ENCODE measurements around the gene TMEM91.
A peak's percentile ranks its signal among the peaks of the same experiment; 100 is the strongest.

The TMEM91 gene

GRCh38 chr19:41350735-41351338 is 25.5 kb upstream of the TMEM91 start:
- Histone ChIP-seq H3K9me2 (ENCODE audit: low read depth, low read length) (no peaks in the 10 kb centered on the region), H3K27ac (ENCODE audit: low read depth, low read length, poor library complexity, severe bottlenecking) (peak overlapping the region; percentile 65), H3K79me2 (ENCODE audit: insufficient read depth, low read length) (peaks cover 14% of the 10 kb centered on the region), H3K9me3 (ENCODE audit: low read length) (no peaks in the 10 kb centered on the region), H3F3A (ENCODE audit: insufficient read depth, low read length) (no peaks in the 10 kb centered on the region), H2AFZ (ENCODE audit: low read length) (no peak overlapping the region), H3K4me2 (ENCODE audit: low read length) (peak overlapping the region; percentile 90), H3K9ac (ENCODE audit: low read length) (peak overlapping the region; percentile 98), H3K4me1 (ENCODE audit: insufficient read depth, low read length, severe bottlenecking) (peaks cover 22% of the 10 kb centered on the region), H3K36me3 (ENCODE audit: insufficient read depth, low read length) (peaks cover 13% of the 10 kb centered on the region), H3K4me3 (ENCODE audit: low read depth, low read length, poor library complexity, severe bottlenecking) (peak overlapping the region; percentile 98), H3K27me3 (ENCODE audit: insufficient read depth, low read length) (no peaks in the 10 kb centered on the region), H4K20me1 (ENCODE audit: insufficient read depth, low read length) (no peaks in the 10 kb centered on the region)
- TF ChIP-seq CTCF (IDR thresholded peaks at IDR 0.05; ENCODE audit: low read length): no peak
- TF ChIP-seq EZH2 (IDR thresholded peaks at IDR 0.05; ENCODE audit: borderline replicate concordance, low read length): no peak

GRCh38 chr19:41351339-41352245 is 24.7 kb upstream of the TMEM91 start:
- peak overlapping the region; percentile 90 for H3K4me2 ChIP-seq (ENCODE audit: low read length)
- no peaks in the 10 kb centered on the region for H4K20me1 ChIP-seq (ENCODE audit: insufficient read depth, low read length)
- H3K9ac ChIP-seq (ENCODE audit: low read length): peak overlapping the region; percentile 98
- H3K9me2 ChIP-seq (ENCODE audit: low read depth, low read length): no peaks in the 10 kb centered on the region
- H3K4me3 ChIP-seq (ENCODE audit: low read depth, low read length, poor library complexity, severe bottlenecking): peak overlapping the region; percentile 98
- peaks cover 9% of the 10 kb centered on the region for H3K36me3 ChIP-seq (ENCODE audit: insufficient read depth, low read length)
- H3K27me3 ChIP-seq (ENCODE audit: insufficient read depth, low read length): no peaks in the 10 kb centered on the region
- peak overlapping the region; percentile 65 for H3K27ac ChIP-seq (ENCODE audit: low read depth, low read length, poor library complexity, severe bottlenecking)
- TF ChIP-seq CTCF (IDR thresholded peaks at IDR 0.05; ENCODE audit: low read length) (no peak), EZH2 (IDR thresholded peaks at IDR 0.05; ENCODE audit: borderline replicate concordance, low read length) (no peak)
- no peak overlapping the region for H2AFZ ChIP-seq (ENCODE audit: low read length)
- no peaks in the 10 kb centered on the region for H3F3A ChIP-seq (ENCODE audit: insufficient read depth, low read length)
- H3K9me3 ChIP-seq (ENCODE audit: low read length): no peaks in the 10 kb centered on the region
- H3K79me2 ChIP-seq (ENCODE audit: insufficient read depth, low read length): peaks cover 14% of the 10 kb centered on the region
- peaks cover 22% of the 10 kb centered on the region for H3K4me1 ChIP-seq (ENCODE audit: insufficient read depth, low read length, severe bottlenecking)

- Histone ChIP-seq H3K27me3 (ENCODE audit: insufficient read depth, low read length) (no peaks in the 10 kb centered on the region), H3K9me2 (ENCODE audit: low read depth, low read length) (no peaks in the 10 kb centered on the region), H3K27ac (ENCODE audit: low read depth, low read length, poor library complexity, severe bottlenecking) (peak overlapping the region; percentile 65), H3K9me3 (ENCODE audit: low read length) (no peaks in the 10 kb centered on the region), H3K4me3 (ENCODE audit: low read depth, low read length, poor library complexity, severe bottlenecking) (peak overlapping the region; percentile 98), H2AFZ (ENCODE audit: low read length) (no peak overlapping the region), H3K9ac (ENCODE audit: low read length) (peak overlapping the region; percentile 98), H3K4me2 (ENCODE audit: low read length) (peak overlapping the region; percentile 90), H3K4me1 (ENCODE audit: insufficient read depth, low read length, severe bottlenecking) (peaks cover 22% of the 10 kb centered on the region), H4K20me1 (ENCODE audit: insufficient read depth, low read length) (no peaks in the 10 kb centered on the region), H3F3A (ENCODE audit: insufficient read depth, low read length) (no peaks in the 10 kb centered on the region), H3K79me2 (ENCODE audit: insufficient read depth, low read length) (peaks cover 14% of the 10 kb centered on the region), H3K36me3 (ENCODE audit: insufficient read depth, low read length) (peaks cover 5% of the 10 kb centered on the region; the same call in 1 of the 2 replicates)
- no peak for TF ChIP-seq CTCF (IDR thresholded peaks at IDR 0.05; ENCODE audit: low read length)
- TF ChIP-seq EZH2 (IDR thresholded peaks at IDR 0.05; ENCODE audit: borderline replicate concordance, low read length): no peak
Measured at GRCh38 chr19:41352279-41352608, 24.1 kb upstream of the TMEM91 start.

All from OCI-LY1 (cell line).